Nephron (organoid): ENCODE measurements around the gene R3HDM2.

Experiments used
- H3K27ac Mint-ChIP-seq, 3 experiments: 2 replicates each; pipeline ENCODE4 v1.8.0; 2020; ENCODE audit warnings: mixed read lengths in 3 of 3, mild to moderate bottlenecking in 2 of 3, moderate library complexity in 1 of 3
- H3K27me3 Mint-ChIP-seq: 2 replicates; pipeline ENCODE4 v1.8.0; 2021; ENCODE audit warnings: low read depth, mild to moderate bottlenecking, moderate library complexity, mixed read lengths
- H3K36me3 Mint-ChIP-seq: 2 replicates; pipeline ENCODE4 v1.8.0; 2020; ENCODE audit warnings: low read depth, mixed read lengths
- H3K4me1 Mint-ChIP-seq: 2 replicates; pipeline ENCODE4 v1.8.0; 2020; ENCODE audit warnings: mixed read lengths
- H3K4me3 Mint-ChIP-seq, 3 experiments: 2 replicates each; pipeline ENCODE4 v1.8.0; 2020; ENCODE audit warnings: mild to moderate bottlenecking in 3 of 3, mixed read lengths in 3 of 3, moderate library complexity in 2 of 3
- H3K9me3 Mint-ChIP-seq: 2 replicates; pipeline ENCODE4 v1.8.0; 2020; ENCODE audit warnings: mixed read lengths
- TF ChIP-seq, protein P1 (sequence below), 3 experiments: fragments of 200-600 bp; sonication (generic); IDR thresholded peaks; one replicate each; pipeline ENCODE4 v1.5.0; 2021; ENCODE audit warnings: antibody characterized with exemption in 3 of 3; ENCODE audit not compliant: unreplicated experiment in 3 of 3

R3HDM2 gene

GRCh38 chr12:57473392-57473791, 42.5 kb upstream of the R3HDM2 start:
- H3K9me3 Mint-ChIP-seq: no peaks in the 10 kb centered on the region
- peaks cover 4% of the 10 kb centered on the region for H3K36me3 Mint-ChIP-seq
- H3K4me3 Mint-ChIP-seq: no peak overlapping the region
- no peak overlapping the region for H3K27ac Mint-ChIP-seq
- H3K4me1 Mint-ChIP-seq: peaks cover 22% of the 10 kb centered on the region
- TF ChIP-seq, protein P1, sequence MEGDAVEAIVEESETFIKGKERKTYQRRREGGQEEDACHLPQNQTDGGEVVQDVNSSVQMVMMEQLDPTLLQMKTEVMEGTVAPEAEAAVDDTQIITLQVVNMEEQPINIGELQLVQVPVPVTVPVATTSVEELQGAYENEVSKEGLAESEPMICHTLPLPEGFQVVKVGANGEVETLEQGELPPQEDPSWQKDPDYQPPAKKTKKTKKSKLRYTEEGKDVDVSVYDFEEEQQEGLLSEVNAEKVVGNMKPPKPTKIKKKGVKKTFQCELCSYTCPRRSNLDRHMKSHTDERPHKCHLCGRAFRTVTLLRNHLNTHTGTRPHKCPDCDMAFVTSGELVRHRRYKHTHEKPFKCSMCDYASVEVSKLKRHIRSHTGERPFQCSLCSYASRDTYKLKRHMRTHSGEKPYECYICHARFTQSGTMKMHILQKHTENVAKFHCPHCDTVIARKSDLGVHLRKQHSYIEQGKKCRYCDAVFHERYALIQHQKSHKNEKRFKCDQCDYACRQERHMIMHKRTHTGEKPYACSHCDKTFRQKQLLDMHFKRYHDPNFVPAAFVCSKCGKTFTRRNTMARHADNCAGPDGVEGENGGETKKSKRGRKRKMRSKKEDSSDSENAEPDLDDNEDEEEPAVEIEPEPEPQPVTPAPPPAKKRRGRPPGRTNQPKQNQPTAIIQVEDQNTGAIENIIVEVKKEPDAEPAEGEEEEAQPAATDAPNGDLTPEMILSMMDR (IDR thresholded peaks at IDR 0.05; ENCODE audit: unreplicated experiment in 3 of 3): no peak
- peaks cover 79% of the 10 kb centered on the region for H3K27me3 Mint-ChIP-seq

DNA sequence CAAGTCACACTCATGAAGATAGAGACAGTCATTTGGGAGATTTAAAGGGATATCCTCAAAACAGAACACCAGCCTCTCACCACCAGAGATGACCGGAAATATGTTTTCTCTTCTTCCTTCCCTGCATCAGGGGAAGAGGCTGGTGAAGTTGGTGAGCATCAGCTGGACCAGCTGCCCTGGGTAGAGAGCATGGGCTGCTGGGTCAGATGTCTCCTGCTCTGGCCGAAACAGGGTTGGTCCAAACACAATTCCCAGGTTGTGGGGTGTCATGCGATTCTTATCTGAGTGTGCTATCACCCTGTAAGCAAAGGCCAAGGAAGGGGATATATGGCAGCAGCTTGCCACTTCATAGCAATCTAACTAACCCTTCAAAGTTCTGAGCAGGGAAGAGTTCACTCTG, 41.5 kb upstream of the R3HDM2 start:
- Mint-ChIP-seq H3K4me3 (no peak overlapping the region), H3K27ac (no peak overlapping the region), H3K27me3 (peaks cover 77% of the 10 kb centered on the region), H3K36me3 (peaks cover 7% of the 10 kb centered on the region), H3K4me1 (peaks cover 17% of the 10 kb centered on the region), H3K9me3 (no peaks in the 10 kb centered on the region)
- TF ChIP-seq, protein P1 (IDR thresholded peaks at IDR 0.05; ENCODE audit: unreplicated experiment in 3 of 3): no peak

DNA sequence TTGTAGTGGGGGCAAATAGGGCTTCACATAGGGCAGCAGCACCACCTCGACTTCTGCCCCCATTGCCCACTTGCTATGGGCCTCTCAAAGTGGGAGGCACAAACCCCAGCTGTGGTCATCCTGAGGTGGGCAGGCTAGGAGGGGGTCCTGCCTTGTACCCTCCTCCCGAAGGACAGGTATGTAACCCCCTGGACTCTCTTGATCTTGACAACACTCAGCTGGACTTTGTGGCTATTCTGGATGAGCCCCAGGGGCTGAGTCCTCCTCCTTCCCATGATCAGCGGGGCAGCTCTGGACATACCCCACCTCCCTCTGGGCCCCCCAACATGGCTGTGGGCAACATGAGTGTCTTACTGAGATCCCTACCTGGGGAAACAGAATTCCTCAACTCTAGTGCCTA, 40.8 kb upstream of the R3HDM2 start:
- TF ChIP-seq, protein P1 (IDR thresholded peaks at IDR 0.05; ENCODE audit: unreplicated experiment in 3 of 3): no peak
- H3K4me1 Mint-ChIP-seq: peaks cover 10% of the 10 kb centered on the region
- no peaks in the 10 kb centered on the region for H3K9me3 Mint-ChIP-seq
- no peak overlapping the region for H3K27ac Mint-ChIP-seq
- peaks cover 74% of the 10 kb centered on the region for H3K27me3 Mint-ChIP-seq
- no peak overlapping the region for H3K4me3 Mint-ChIP-seq
- H3K36me3 Mint-ChIP-seq: peaks cover 12% of the 10 kb centered on the region

GRCh38 chr12:57470970-57471656, 40.3 kb upstream of the R3HDM2 start:
- Mint-ChIP-seq H3K4me1 (peaks cover 9% of the 10 kb centered on the region), H3K27me3 (peaks cover 68% of the 10 kb centered on the region), H3K36me3 (peaks cover 12% of the 10 kb centered on the region), H3K27ac (no peak overlapping the region), H3K9me3 (no peaks in the 10 kb centered on the region), H3K4me3 (no peak overlapping the region)
- TF ChIP-seq, protein P1 (IDR thresholded peaks at IDR 0.05; ENCODE audit: unreplicated experiment in 3 of 3): no peak

DNA sequence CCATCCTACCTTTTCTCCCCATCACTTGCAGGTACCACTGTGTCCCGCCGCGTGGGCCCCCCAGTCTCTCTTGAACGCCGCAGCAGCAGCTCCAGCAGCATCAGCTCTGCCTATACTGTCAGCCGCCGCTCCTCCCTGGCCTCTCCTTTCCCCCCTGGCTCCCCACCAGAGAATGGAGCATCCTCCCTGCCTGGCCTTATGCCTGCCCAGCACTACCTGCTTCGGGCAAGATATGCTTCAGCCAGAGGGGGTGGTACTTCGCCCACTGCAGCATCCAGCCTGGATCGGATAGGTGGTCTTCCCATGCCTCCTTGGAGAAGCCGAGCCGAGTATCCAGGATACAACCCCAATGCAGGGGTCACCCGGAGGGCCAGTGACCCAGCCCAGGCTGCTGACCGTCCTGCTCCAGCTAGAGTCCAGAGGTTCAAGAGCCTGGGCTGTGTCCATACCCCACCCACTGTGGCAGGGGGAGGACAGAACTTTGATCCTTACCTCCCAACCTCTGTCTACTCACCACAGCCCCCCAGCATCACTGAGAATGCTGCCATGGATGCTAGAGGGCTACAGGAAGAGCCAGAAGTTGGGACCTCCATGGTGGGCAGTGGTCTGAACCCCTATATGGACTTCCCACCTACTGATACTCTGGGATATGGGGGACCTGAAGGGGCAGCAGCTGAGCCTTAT, 39.6 kb upstream of the R3HDM2 start:
- Mint-ChIP-seq H3K27me3 (peaks cover 67% of the 10 kb centered on the region), H3K4me1 (peaks cover 9% of the 10 kb centered on the region), H3K4me3 (no peak overlapping the region), H3K27ac (no peak overlapping the region), H3K36me3 (peaks cover 17% of the 10 kb centered on the region), H3K9me3 (no peaks in the 10 kb centered on the region)
- TF ChIP-seq, protein P1 (IDR thresholded peaks at IDR 0.05; ENCODE audit: unreplicated experiment in 3 of 3): no peak
